Body of pancreas (tissue), 4 donors: ENCODE data around the gene CAMSAP1. TPM values are rescaled to one million over a fixed set of nuclear protein-coding genes. Genes with fewer than 3 reads are reported as not detected.

Experiments
- ATAC-seq: fragments of 150-250 bp; one replicate; pipeline ENCODE4 v1.9.1; 2016
- DNase-seq, 4 donors: peaks; one replicate each; pipeline ENCODE4 v3.0.0-alpha.2; 2019
- H3K27ac ChIP-seq, 4 donors: fragments of 200-600 bp; sonication (generic); 1 replicate in 3 of 4; 2 replicates in 1 of 4; pipeline versions ENCODE4 v1.5.1 to v1.6.1; 2016 to 2019; ENCODE audit warnings: mild to moderate bottlenecking in 1 of 4, mixed read lengths in 1 of 4, moderate library complexity in 1 of 4
- H3K27me3 ChIP-seq, 2 donors: fragments of 200-600 bp; sonication (generic); one replicate each; pipeline ENCODE4 v1.6.0; 2016; ENCODE audit warnings: mild to moderate bottlenecking in 1 of 2
- H3K36me3 ChIP-seq, 2 donors: fragments of 200-600 bp; sonication (generic); replicated peaks in 1 of 2; 2 replicates each; pipeline ENCODE4 v1.5.1; 2016; ENCODE audit warnings: low read depth in 2 of 2; ENCODE audit not compliant: insufficient read depth in 1 of 2
- H3K4me1 ChIP-seq: fragments of 200-600 bp; sonication (generic); one replicate; pipeline ENCODE4 v1.6.0; 2016
- H3K4me3 ChIP-seq, 2 donors: fragments of 200-600 bp; sonication (generic); 1 replicate in 1 of 2; 2 replicates in 1 of 2; pipeline ENCODE4 v1.5.1; 2016 to 2019
- H3K9me3 ChIP-seq, 3 donors: fragments of 200-600 bp; sonication (generic); 1 replicate in 2 of 3; 2 replicates in 1 of 3; pipeline ENCODE4 v1.5.1; 2016
- POLR2A ChIP-seq, 3 donors: fragments of 450-650 bp; IDR thresholded peaks; one replicate each; pipeline ENCODE4 v1.6.1; 2016; ENCODE audit warnings: antibody characterized with exemption in 3 of 3, mild to moderate bottlenecking in 2 of 3
- WGBS, 2 donors: methylation state at CpG; one replicate each; pipeline ENCODE4 v1.1.5; 2017; 5-methylcytosine and 5-hydroxymethylcytosine counted together
- intact Hi-C: fragments of 100-400 bp; cut with DNase I; formaldehyde crosslinking; loops from one replicate; pipeline ENCODE4 v1.15.1; 2023
- total RNA-seq, 2 donors: library from RNA; depleted of rRNA; stranded (reverse); fragments of >200 nt; gene quantifications; one replicate each; pipeline ENCODE4 v1.1.0, GENCODE V29; 2016
- TF ChIP-seq, protein P1 (sequence below), 7 experiments: fragments of 450-650 bp in 4 of 7; fragments of 200-600 bp in 3 of 7; sonication (generic) in 3 of 7; IDR thresholded peaks; one replicate each; pipeline ENCODE4 v1.5.1; 2016 to 2019; ENCODE audit warnings: antibody characterized with exemption in 7 of 7

Gene CAMSAP1
- total RNA-seq, 2 donors from 2014 or later: 14.8 to 30.3 TPM

GRCh38 chr9:135771401-135772051 is 135.8 kb downstream of the CAMSAP1 start:
- H3K4me3 ChIP-seq: no peak overlapping the region
- H3K4me1 ChIP-seq: no peaks in the 10 kb centered on the region
- H3K9me3 ChIP-seq: peaks cover 0 to 2% (median 0%) of the 10 kb centered on the region in 3 donors
- H3K27me3 ChIP-seq: no peaks in the 10 kb centered on the region
- DNase-seq (no peak), ATAC-seq (no peak)
- no peaks in the 10 kb centered on the region for H3K36me3 ChIP-seq
- intact Hi-C loops: no loop called here
- no peak overlapping the region for H3K27ac ChIP-seq
- WGBS, 2 donors: 63% methylated on average over 21 of the region's 21 CpGs; no CpG with 5 or more reads in 1 of the 2 donors
- TF ChIP-seq, protein P1, sequence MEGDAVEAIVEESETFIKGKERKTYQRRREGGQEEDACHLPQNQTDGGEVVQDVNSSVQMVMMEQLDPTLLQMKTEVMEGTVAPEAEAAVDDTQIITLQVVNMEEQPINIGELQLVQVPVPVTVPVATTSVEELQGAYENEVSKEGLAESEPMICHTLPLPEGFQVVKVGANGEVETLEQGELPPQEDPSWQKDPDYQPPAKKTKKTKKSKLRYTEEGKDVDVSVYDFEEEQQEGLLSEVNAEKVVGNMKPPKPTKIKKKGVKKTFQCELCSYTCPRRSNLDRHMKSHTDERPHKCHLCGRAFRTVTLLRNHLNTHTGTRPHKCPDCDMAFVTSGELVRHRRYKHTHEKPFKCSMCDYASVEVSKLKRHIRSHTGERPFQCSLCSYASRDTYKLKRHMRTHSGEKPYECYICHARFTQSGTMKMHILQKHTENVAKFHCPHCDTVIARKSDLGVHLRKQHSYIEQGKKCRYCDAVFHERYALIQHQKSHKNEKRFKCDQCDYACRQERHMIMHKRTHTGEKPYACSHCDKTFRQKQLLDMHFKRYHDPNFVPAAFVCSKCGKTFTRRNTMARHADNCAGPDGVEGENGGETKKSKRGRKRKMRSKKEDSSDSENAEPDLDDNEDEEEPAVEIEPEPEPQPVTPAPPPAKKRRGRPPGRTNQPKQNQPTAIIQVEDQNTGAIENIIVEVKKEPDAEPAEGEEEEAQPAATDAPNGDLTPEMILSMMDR (IDR thresholded peaks at IDR 0.05): no peak
- TF ChIP-seq POLR2A (IDR thresholded peaks at IDR 0.05): no peak

- no peaks in the 10 kb centered on the region for H3K4me1 ChIP-seq
Observed at GRCh38 chr9:135770771-135771170, 136.6 kb downstream of the CAMSAP1 start.

DNA sequence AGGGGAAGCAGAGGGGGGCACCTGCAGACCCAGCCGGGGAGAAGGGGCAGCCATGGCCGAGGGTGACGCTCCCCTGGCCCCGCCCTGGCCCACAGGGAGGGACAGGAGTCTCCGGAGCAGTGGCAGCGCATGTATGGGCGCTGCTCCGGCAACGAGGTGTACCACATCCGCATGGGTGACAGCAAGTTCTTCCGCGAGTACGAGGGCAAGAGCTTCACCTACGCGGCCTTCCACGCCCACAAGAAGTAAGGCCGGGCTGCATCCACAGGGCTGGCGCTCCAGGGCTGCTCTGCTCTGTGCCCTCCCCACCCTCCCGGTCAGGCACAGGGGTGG is 137.2 kb downstream of the CAMSAP1 start:
- no peak overlapping the region for H3K4me3 ChIP-seq
- DNase-seq: no peak
- 75 to 80% methylated on average over 10 to 15 of the region's 19 CpGs for WGBS, 2 donors
- intact Hi-C loops: no loop called here
- H3K27me3 ChIP-seq: no peaks in the 10 kb centered on the region
- H3K4me1 ChIP-seq: no peaks in the 10 kb centered on the region
- peaks cover 0 to 15% (median 0%) of the 10 kb centered on the region in 3 donors for H3K9me3 ChIP-seq
- no peaks in the 10 kb centered on the region for H3K36me3 ChIP-seq
- TF ChIP-seq POLR2A (IDR thresholded peaks at IDR 0.05): no peak
- TF ChIP-seq, protein P1 (IDR thresholded peaks at IDR 0.05): no peak
- no peak overlapping the region for H3K27ac ChIP-seq
- no peak for ATAC-seq

More at GRCh38 chr9:135770771-135771170, 136.6 kb downstream of the CAMSAP1 start:
- no peak overlapping the region for H3K27ac ChIP-seq
- DNase-seq (no peak), ATAC-seq (no peak)
- H3K4me3 ChIP-seq: no peak overlapping the region
- intact Hi-C loops: no loop called here
- no peaks in the 10 kb centered on the region for H3K36me3 ChIP-seq
- WGBS, 2 donors: 77 to 78% methylated on average over 20 to 26 of the region's 26 CpGs
- H3K27me3 ChIP-seq: no peaks in the 10 kb centered on the region
- TF ChIP-seq, protein P1 (IDR thresholded peaks at IDR 0.05): no peak
- TF ChIP-seq POLR2A (IDR thresholded peaks at IDR 0.05): no peak
- H3K9me3 ChIP-seq: peaks cover 0 to 9% (median 0%) of the 10 kb centered on the region in 3 donors

DNA sequence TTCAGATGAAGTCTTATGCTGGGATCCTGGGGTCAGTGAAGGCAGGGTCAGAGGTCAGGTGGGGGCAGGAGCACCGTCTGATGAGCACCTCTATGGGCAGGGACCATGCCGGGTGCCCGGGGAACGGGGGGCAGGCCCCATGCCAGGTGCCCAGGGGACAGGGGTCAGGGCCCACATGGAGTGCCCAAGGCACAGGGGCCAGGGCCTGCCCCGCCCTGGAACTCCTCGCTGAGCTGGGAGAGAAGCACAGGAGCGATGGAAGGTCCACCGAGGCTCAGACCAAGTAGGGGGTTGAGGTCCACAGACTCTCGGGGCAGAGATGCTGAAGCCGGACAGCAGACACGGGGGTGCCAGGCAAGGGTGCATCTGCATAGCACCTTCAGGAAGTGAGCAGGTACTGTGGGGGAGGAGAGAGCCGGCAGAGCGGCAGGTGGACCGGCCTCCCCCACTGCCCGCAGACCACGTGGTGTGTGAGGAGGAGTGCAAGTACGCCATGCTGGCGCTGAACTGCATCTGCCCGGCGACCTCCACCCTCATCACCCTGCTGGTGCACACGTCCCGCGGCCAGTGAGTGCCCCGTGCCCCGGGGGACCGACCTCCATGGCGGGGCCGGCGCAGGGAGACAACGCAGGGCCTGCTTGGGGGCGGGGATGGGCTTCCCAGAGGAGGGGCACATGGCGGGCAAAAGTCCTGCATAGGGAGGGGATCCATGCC is 137.7 kb downstream of the CAMSAP1 start:
- Histone ChIP-seq H3K27me3 (no peaks in the 10 kb centered on the region), H3K36me3 (no peaks in the 10 kb centered on the region), H3K4me1 (no peaks in the 10 kb centered on the region), H3K27ac (no peak overlapping the region), H3K4me3 (no peak overlapping the region), H3K9me3 (peaks cover 0 to 17% (median 0%) of the 10 kb centered on the region in 3 donors)
- intact Hi-C loops: no loop called here
- ATAC-seq: no peak
- WGBS, 2 donors: 77 to 80% methylated on average over 9 to 27 of the region's 32 CpGs
- no peak for DNase-seq
- no peak for TF ChIP-seq POLR2A (IDR thresholded peaks at IDR 0.05)
- TF ChIP-seq, protein P1 (IDR thresholded peaks at IDR 0.05): no peak
